ENCODE results near the gene STEAP1.

GRCh38 chr7:90176195-90176594 lies 21.9 kb downstream of the STEAP1 start:
- TF ChIP-seq CTCF (IDR thresholded peaks at IDR 0.05), result no peak
- no peak for TF ChIP-seq POLR2A (IDR thresholded peaks at IDR 0.05)
- TF ChIP-seq EP300 (IDR thresholded peaks at IDR 0.05), result no peak
